Progenitor cell of endocrine pancreas (in vitro differentiated cells): ENCODE data around the gene KAZN. TPM values are rescaled to one million over a fixed set of nuclear protein-coding genes. Genes with fewer than 3 reads are reported as not detected.

Source experiments
- DNase-seq: peaks from one replicate; pipeline ENCODE4 v3.0.0; 2021; ENCODE audit warnings: low spot score; ENCODE audit not compliant: unreplicated experiment
- H3K27ac Mint-ChIP-seq: 2 replicates; pipeline ENCODE4 v1.8.0; 2021; ENCODE audit warnings: mild to moderate bottlenecking, moderate library complexity, mixed read lengths
- H3K27me3 Mint-ChIP-seq: 2 replicates; pipeline ENCODE4 v1.8.0; 2021; ENCODE audit warnings: mixed read lengths
- H3K36me3 Mint-ChIP-seq: 2 replicates; pipeline ENCODE4 v1.8.0; 2022; ENCODE audit warnings: mixed read lengths; ENCODE audit not compliant: insufficient read depth
- H3K4me1 Mint-ChIP-seq: 2 replicates; pipeline ENCODE4 v1.8.0; 2021; ENCODE audit warnings: low read depth, mixed read lengths
- H3K4me3 Mint-ChIP-seq: 2 replicates; pipeline ENCODE4 v1.8.0; 2021; ENCODE audit warnings: low read depth, mild to moderate bottlenecking, moderate library complexity, mixed read lengths
- H3K9me3 Mint-ChIP-seq: 2 replicates; pipeline ENCODE4 v1.8.0; 2021; ENCODE audit warnings: low read depth, mixed read lengths
- CTCF ChIP-seq: fragments of 200-600 bp; sonication (generic); IDR thresholded peaks from one replicate; pipeline ENCODE4 v1.5.0; 2021; ENCODE audit warnings: antibody characterized with exemption, mild to moderate bottlenecking; ENCODE audit not compliant: unreplicated experiment
- total RNA-seq: library from RNA; stranded (reverse); gene quantifications from 2 replicates; pipeline ENCODE4 v1.2.1, GENCODE V29; 2021

The KAZN gene
- total RNA-seq, 1 donor from 2014 or later = 12.9 TPM

DNA sequence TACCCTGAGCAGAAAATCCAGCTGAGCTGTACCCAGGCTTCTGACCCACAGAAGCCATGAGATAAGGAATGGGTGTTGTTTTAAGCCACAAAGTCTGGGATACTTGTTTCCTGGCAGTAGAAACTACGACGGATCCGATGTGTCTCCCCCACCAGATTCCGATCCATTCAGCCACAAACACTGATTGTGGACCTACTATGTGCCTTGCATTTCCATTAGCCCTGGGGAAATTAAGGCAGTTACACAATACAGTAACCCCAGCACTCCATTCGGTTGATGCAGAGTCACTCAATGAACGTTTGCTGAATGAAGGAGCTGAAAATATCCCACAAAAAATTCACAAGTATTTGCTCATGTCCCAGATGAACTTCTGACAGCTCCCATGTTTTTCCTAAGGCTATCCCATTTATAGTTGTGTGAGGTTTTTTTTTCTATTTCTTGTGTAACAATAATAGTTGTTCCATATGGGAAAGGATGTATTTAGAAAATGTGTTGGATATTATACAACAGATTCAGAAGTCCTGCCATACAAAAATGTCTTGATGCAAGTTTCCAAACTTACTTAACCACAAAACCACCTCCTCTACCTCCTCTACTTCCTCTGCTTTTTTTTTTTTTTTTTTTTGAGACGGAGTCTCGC, 29.6 kb upstream of the KAZN start:
- H3K9me3 Mint-ChIP-seq = peaks cover 8% of the 10 kb centered on the region
- TF ChIP-seq CTCF = no peak
- H3K4me1 Mint-ChIP-seq = no peaks in the 10 kb centered on the region
- no peaks in the 10 kb centered on the region for H3K27me3 Mint-ChIP-seq
- no peak overlapping the region for H3K4me3 Mint-ChIP-seq
- H3K27ac Mint-ChIP-seq = no peak overlapping the region
- H3K36me3 Mint-ChIP-seq = no peaks in the 10 kb centered on the region
- DNase-seq = no peak

DNA sequence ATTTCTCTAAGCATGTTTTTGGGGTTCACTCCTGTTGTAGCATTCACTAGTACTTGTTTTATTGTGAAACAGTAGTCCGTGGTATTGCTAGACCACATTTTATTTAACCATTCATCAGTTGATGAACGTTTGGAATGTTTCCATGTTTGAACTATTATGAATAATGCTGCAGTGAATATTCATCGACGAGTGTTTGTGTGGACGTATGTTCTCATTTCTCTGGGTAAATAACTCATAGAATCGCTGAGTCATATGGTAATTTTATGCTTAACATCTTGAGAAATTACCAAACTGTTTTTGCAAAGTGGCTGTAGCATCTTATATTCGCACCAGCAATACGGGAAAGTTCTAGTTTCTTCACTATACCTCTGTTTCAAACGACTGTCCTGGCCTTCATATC, 28.0 kb upstream of the KAZN start:
- no peak for DNase-seq
- no peak overlapping the region for H3K27ac Mint-ChIP-seq

GRCh38 chr1:14571810-14572767, 26.4 kb upstream of the KAZN start:
- H3K36me3 Mint-ChIP-seq = no peaks in the 10 kb centered on the region
- peak; percentile 54 for TF ChIP-seq CTCF
- no peak for DNase-seq
- H3K27ac Mint-ChIP-seq = no peak overlapping the region
- H3K27me3 Mint-ChIP-seq = peaks cover 4% of the 10 kb centered on the region
- H3K4me1 Mint-ChIP-seq = no peaks in the 10 kb centered on the region
- H3K4me3 Mint-ChIP-seq = no peak overlapping the region
- H3K9me3 Mint-ChIP-seq = peaks cover 5% of the 10 kb centered on the region

More for the DNA sequence above, 28.0 kb upstream of the KAZN start:
- Mint-ChIP-seq H3K9me3 (peaks cover 13% of the 10 kb centered on the region), H3K36me3 (no peaks in the 10 kb centered on the region), H3K4me1 (no peaks in the 10 kb centered on the region), H3K27me3 (peaks cover 4% of the 10 kb centered on the region), H3K4me3 (no peak overlapping the region)
- TF ChIP-seq CTCF = no peak

GRCh38 chr1:14572861-14573260, 25.6 kb upstream of the KAZN start:
- Mint-ChIP-seq H3K27ac (no peak overlapping the region), H3K36me3 (no peaks in the 10 kb centered on the region), H3K9me3 (peaks cover 5% of the 10 kb centered on the region), H3K4me3 (no peak overlapping the region), H3K27me3 (peaks cover 4% of the 10 kb centered on the region), H3K4me1 (no peaks in the 10 kb centered on the region)
- no peak for DNase-seq
- TF ChIP-seq CTCF = no peak

DNA sequence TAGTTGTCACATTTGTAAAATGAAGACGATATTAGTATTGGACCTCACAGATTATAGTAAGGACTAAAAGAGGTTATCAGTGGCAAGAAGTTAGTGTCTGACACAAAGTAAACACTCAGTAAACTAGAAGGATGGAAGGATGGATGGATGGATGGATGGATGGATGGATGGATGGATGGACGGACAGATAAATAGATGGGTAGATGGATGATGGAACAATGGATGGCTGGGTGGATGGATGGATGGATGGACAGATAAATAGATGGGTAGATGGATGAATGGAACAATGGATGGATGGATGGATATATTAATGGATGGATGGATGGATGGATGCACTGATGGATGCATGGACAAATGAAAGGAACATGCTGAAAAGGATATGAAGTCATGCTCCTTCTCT, 22.3 kb upstream of the KAZN start:
- H3K36me3 Mint-ChIP-seq = no peaks in the 10 kb centered on the region
- no peak for DNase-seq
- no peak for TF ChIP-seq CTCF
- H3K27me3 Mint-ChIP-seq = peaks cover 4% of the 10 kb centered on the region
- H3K27ac Mint-ChIP-seq = no peak overlapping the region
- no peaks in the 10 kb centered on the region for H3K4me1 Mint-ChIP-seq
- H3K9me3 Mint-ChIP-seq = peaks cover 5% of the 10 kb centered on the region
- H3K4me3 Mint-ChIP-seq = no peak overlapping the region
